ENCODE measurements around the gene HOXD8. TPM values are rescaled to one million over a fixed set of nuclear protein-coding genes. Genes with fewer than 3 reads are reported as not detected.

Gene HOXD8
- total and polyA plus RNA-seq, 9 of the 15 experiments (the other 6 are each of a cell fraction or from before 2014, with no cell fraction given): 0.04 to 0.15 TPM; not detected in 7

GRCh38 chr2:176137252-176137580 is 7.7 kb downstream of the HOXD8 start (continued):
- TF ChIP-seq CHD7 (IDR thresholded peaks at IDR 0.05; ENCODE audit: low read depth, low read length) (no peak), CBX2 (IDR thresholded peaks at IDR 0.05; ENCODE audit: insufficient read depth, low read length, poor library complexity, severe bottlenecking) (no peak), ZNF197 (CRISPR knock-in tag; IDR thresholded peaks at IDR 0.05; ENCODE audit: low read depth) (no peak)

All from K562 (cell line).